ENCODE results near the gene NDUFA13.

The NDUFA13 gene

GRCh38 chr19:19544257-19544953 is 28.4 kb downstream of the NDUFA13 start:
- H3K4me3 ChIP-seq (ENCODE audit: low read depth, low read length), result no peak overlapping the region
- no peak for TF ChIP-seq CTCF (IDR thresholded peaks at IDR 0.05; ENCODE audit: control insufficient read depth, extremely low read depth, insufficient read depth)
- no peak for DNase-seq (ENCODE audit: low read depth)

- no peak overlapping the region for H3K4me3 ChIP-seq (ENCODE audit: low read depth, low read length)
- DNase-seq (ENCODE audit: low read depth), result no peak
- no peak for TF ChIP-seq CTCF (IDR thresholded peaks at IDR 0.05; ENCODE audit: control insufficient read depth, extremely low read depth, insufficient read depth)
These were observed 29.0 kb downstream of the NDUFA13 start for GRCh38 chr19:19544954-19545591.

- TF ChIP-seq CTCF (IDR thresholded peaks at IDR 0.05; ENCODE audit: control insufficient read depth, extremely low read depth, insufficient read depth), result no peak
- H3K4me3 ChIP-seq (ENCODE audit: low read depth, low read length), result no peak overlapping the region
- no peak for DNase-seq (ENCODE audit: low read depth)
These were observed 29.7 kb downstream of the NDUFA13 start for GRCh38 chr19:19545707-19546106.

GRCh38 chr19:19546751-19547162 is 30.7 kb downstream of the NDUFA13 start:
- no peak overlapping the region for H3K4me3 ChIP-seq (ENCODE audit: low read depth, low read length)
- DNase-seq (ENCODE audit: low read depth), result no peak
- no peak for TF ChIP-seq CTCF (IDR thresholded peaks at IDR 0.05; ENCODE audit: control insufficient read depth, extremely low read depth, insufficient read depth)

GRCh38 chr19:19547674-19548336 is 31.8 kb downstream of the NDUFA13 start:
- H3K4me3 ChIP-seq (ENCODE audit: low read depth, low read length), result no peak overlapping the region
- TF ChIP-seq CTCF (IDR thresholded peaks at IDR 0.05; ENCODE audit: control insufficient read depth, extremely low read depth, insufficient read depth), result no peak
- DNase-seq (ENCODE audit: low read depth), result no peak

- H3K4me3 ChIP-seq (ENCODE audit: low read depth, low read length), result no peak overlapping the region
- no peak for TF ChIP-seq CTCF (IDR thresholded peaks at IDR 0.05; ENCODE audit: control insufficient read depth, extremely low read depth, insufficient read depth)
- DNase-seq (ENCODE audit: low read depth), result no peak
These were observed 33.1 kb downstream of the NDUFA13 start for GRCh38 chr19:19548915-19549759.
